C1 segment of cervical spinal cord (tissue), 14 donors: ENCODE data around the gene PCDHGA5.
"Not testable (repeated sequence)": the region's sequence is repeated elsewhere in the genome, so short reads cannot be mapped to it uniquely, and the experiment has no call there.

ENCODE experiments used
- DNase-seq, 14 donors: peaks; one replicate each; lab custom pipeline; 2025; lab: John Stamatoyannopoulos, UW

The PCDHGA5 gene

GRCh38 chr5:141351591-141351990, 12.4 kb upstream of the PCDHGA5 start:
- no peak for DNase-seq

- no peak for DNase-seq
Observed at GRCh38 chr5:141354900-141355469, 9.0 kb upstream of the PCDHGA5 start, which contains the start of gene PCDHGA4. PCDHGA4 (plus strand) TSS chr5:141355021; CDS start chr5:141355108, 87 bp downstream.

- no peak for DNase-seq
Observed at GRCh38 chr5:141355641-141356040, 8.3 kb upstream of the PCDHGA5 start.

GRCh38 chr5:141356133-141356532, 7.8 kb upstream of the PCDHGA5 start:
- no peak for DNase-seq

- DNase-seq, result no peak
Observed at GRCh38 chr5:141356950-141357349, 7.0 kb upstream of the PCDHGA5 start.

GRCh38 chr5:141359790-141360426, 4.1 kb upstream of the PCDHGA5 start, which contains the start of gene PCDHGB2:
PCDHGB2 (plus strand) TSS chr5:141359994; CDS start chr5:141360136, 142 bp downstream.
- no peak for DNase-seq

GRCh38 chr5:141360685-141361084, 3.3 kb upstream of the PCDHGA5 start:
- no peak for DNase-seq

GRCh38 chr5:141362719-141363118, 1.2 kb upstream of the PCDHGA5 start:
- DNase-seq, result no peak

- no peak for DNase-seq
Observed at GRCh38 chr5:141366016-141366896, 2.3 kb downstream of the PCDHGA5 start.

- no peak for DNase-seq
Observed at GRCh38 chr5:141369994-141370848, 6.3 kb downstream of the PCDHGA5 start, which contains the start of gene PCDHGB3. PCDHGB3 (plus strand) TSS chr5:141370242; CDS start chr5:141370395, 153 bp downstream.

GRCh38 chr5:141371572-141372475, 7.9 kb downstream of the PCDHGA5 start:
- DNase-seq, result no peak

GRCh38 chr5:141373673-141374317, 9.8 kb downstream of the PCDHGA5 start, which contains the start of gene PCDHGA6:
PCDHGA6 (plus strand) TSS chr5:141373891; CDS start chr5:141374084, 193 bp downstream.
- no peak for DNase-seq

GRCh38 chr5:141374627-141375026, 10.7 kb downstream of the PCDHGA5 start:
- DNase-seq, result no peak

- not testable (repeated sequence) for DNase-seq
Observed at GRCh38 chr5:141375444-141376155, 11.6 kb downstream of the PCDHGA5 start.

GRCh38 chr5:141382469-141383294, 18.7 kb downstream of the PCDHGA5 start, which contains the start of gene PCDHGA7:
PCDHGA7 (plus strand) TSS chr5:141382742; CDS start chr5:141382900, 158 bp downstream.
- DNase-seq, result no peak

GRCh38 chr5:141383345-141383744, 19.4 kb downstream of the PCDHGA5 start:
- no peak for DNase-seq

GRCh38 chr5:141384471-141385267, 20.7 kb downstream of the PCDHGA5 start:
- no peak for DNase-seq
